Psoas muscle (tissue), 8 donors: Measurements from ENCODE around the gene SFRP5. TPM values are rescaled to one million over a fixed set of nuclear protein-coding genes. Genes with fewer than 3 reads are reported as not detected.

ENCODE experiments used
- ATAC-seq, 4 donors: fragments of 200-7000 bp; cut with Tn5 transposase; one replicate each; pipeline ENCODE4 v1.9.1; 2020; ENCODE audit warnings: moderate library complexity in 3 of 4, mild to moderate bottlenecking in 2 of 4
- DNase-seq, 2 donors: peaks; one replicate each; pipeline ENCODE4 v3.0.0-alpha.2; 2020
- H3K27ac ChIP-seq: fragments of 200-600 bp; one replicate; pipeline ENCODE4 v1.8.0; 2022
- H3K27me3 ChIP-seq, 3 donors: fragments of 200-600 bp in 1 of 3; one replicate each; pipeline versions ENCODE4 v1.6.1 to v1.8.0; 2013 to 2022; ENCODE audit warnings: low read length in 2 of 3, mild to moderate bottlenecking in 2 of 3, moderate library complexity in 1 of 3; ENCODE audit not compliant: insufficient read depth in 3 of 3
- H3K36me3 ChIP-seq, 2 donors: fragments of 200-600 bp in 1 of 2; one replicate each; pipeline versions ENCODE4 v1.6.1 to v1.8.0; 2013 to 2022; ENCODE audit warnings: low read depth in 1 of 2, mild to moderate bottlenecking in 1 of 2, moderate library complexity in 1 of 2; ENCODE audit not compliant: insufficient read depth in 1 of 2
- H3K4me1 ChIP-seq: fragments of 200-600 bp; one replicate; pipeline ENCODE4 v1.8.0; 2022
- H3K4me3 ChIP-seq: fragments of 200-600 bp; one replicate; pipeline ENCODE4 v1.8.0; 2022; ENCODE audit warnings: mild to moderate bottlenecking
- H3K9me3 ChIP-seq: fragments of 200-600 bp; one replicate; pipeline ENCODE4 v1.8.0; 2022
- WGBS, 3 donors: extraction: QIAGEN DNeasy Blood & Tissue Kit; methylation state at CpG; one replicate each; pipeline versions ENCODE4 v1.1.6 to v1.1.7; 2013; 5-methylcytosine and 5-hydroxymethylcytosine counted together
- intact Hi-C, 2 donors: fragments of 100-400 bp; cut with DNase I; formaldehyde crosslinking; loops; one replicate each; pipeline versions ENCODE4 v1.11.0 to v1.14.2; 2022
- polyA plus RNA-seq, 3 donors: library from polyadenylated mRNA; stranded (reverse); fragments of 200-250 nt; gene quantifications; one replicate each; pipeline ENCODE4 v1.2.3, GENCODE V29; 2013
- total RNA-seq, 4 donors: library from RNA; stranded (reverse); fragmentation: NEBNext Ultra II Directional in 2 of 4; extraction: Animal tissue kit (Norgen Biotek cat#: 25700) in 2 of 4; gene quantifications; one replicate each; pipeline versions ENCODE4 v1.2.1 to v1.2.4, GENCODE V29; 2021 to 2023
- TF ChIP-seq, protein P1 (sequence below): fragments of 200-600 bp; IDR thresholded peaks from one replicate; pipeline ENCODE4 v1.8.0; 2022; ENCODE audit warnings: antibody characterized with exemption
- donor health status: healthy with polysubstance abuse.
- donor health status: DM: no; HTN: no; CAD: no; lungs with moderate emphysema.
- donor health status: Bipolar disorder and iron deficiency.
- donor health status: healthy.
- donor health status: DM: yes; HTN: yes; CAD: no.
- donor health status: DM: no; HTN: no; CAD: no.
- donor health status: DM: no; HTN: no; CAD: no.
- donor health status: DM: yes; HTN: yes; CAD: no.

SFRP5 gene
- total and polyA plus RNA-seq, 7 donors, result 0.16 to 0.73 (median 0.47) TPM; not detected in 2

DNA sequence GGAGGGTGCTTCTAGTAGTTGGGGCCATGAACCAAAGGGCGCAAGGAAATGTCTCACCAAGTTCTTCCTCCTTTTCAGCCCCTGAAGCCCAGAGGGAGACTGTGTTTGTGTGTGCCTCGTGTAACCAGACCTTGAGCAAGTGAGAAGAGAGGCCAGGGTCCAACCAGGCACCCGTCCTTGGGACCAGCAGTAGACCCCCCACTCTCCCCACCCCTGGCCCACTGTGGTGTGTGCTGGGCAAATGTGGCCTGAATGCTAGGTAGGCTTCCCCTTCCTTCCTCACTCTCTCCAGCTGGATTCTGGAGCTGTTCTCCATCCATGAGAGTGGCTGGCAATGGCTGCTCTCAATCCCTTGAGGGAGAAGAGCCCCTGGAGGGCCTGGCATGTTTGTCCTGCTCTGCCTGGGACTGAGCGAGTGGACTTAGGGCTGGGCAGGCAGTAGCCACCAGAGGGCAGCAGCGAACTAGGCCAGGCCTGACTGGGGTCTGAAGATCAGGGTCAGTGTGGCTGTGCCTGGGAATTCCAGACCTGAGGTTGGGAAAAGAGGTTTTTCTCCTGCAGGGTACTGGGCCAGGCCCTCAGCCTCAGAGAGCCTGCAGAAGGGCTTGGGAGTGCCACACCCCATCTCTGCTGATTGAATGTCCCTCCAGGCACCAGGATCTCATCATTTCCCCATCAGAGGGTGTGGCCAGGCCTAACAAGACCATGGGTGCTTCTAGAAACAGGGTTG, 12.5 kb downstream of the SFRP5 start:
- TF ChIP-seq, protein P1, sequence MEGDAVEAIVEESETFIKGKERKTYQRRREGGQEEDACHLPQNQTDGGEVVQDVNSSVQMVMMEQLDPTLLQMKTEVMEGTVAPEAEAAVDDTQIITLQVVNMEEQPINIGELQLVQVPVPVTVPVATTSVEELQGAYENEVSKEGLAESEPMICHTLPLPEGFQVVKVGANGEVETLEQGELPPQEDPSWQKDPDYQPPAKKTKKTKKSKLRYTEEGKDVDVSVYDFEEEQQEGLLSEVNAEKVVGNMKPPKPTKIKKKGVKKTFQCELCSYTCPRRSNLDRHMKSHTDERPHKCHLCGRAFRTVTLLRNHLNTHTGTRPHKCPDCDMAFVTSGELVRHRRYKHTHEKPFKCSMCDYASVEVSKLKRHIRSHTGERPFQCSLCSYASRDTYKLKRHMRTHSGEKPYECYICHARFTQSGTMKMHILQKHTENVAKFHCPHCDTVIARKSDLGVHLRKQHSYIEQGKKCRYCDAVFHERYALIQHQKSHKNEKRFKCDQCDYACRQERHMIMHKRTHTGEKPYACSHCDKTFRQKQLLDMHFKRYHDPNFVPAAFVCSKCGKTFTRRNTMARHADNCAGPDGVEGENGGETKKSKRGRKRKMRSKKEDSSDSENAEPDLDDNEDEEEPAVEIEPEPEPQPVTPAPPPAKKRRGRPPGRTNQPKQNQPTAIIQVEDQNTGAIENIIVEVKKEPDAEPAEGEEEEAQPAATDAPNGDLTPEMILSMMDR, result peak; percentile 86
- Histone ChIP-seq H3K4me3 (no peak overlapping the region), H3K4me1 (no peaks in the 10 kb centered on the region), H3K9me3 (no peaks in the 10 kb centered on the region), H3K27me3 (no peaks in the 10 kb centered on the region), H3K36me3 (peaks cover 4 to 65% of the 10 kb centered on the region in 2 donors), H3K27ac (no peak overlapping the region)
- DNase-seq (peak; percentile 49 to 83), ATAC-seq (peak; percentile 79 to 87 (median 84))
- WGBS, 3 donors, result 45 to 63% (median 46%) methylated on average over 5 of the region's 5 CpGs
- intact Hi-C loops, result loop anchor here in 1 of 2 donors (1.0 kb wide), 1 partner anchor 110 kb away; no protein-coding TSS in a partner anchor

DNA sequence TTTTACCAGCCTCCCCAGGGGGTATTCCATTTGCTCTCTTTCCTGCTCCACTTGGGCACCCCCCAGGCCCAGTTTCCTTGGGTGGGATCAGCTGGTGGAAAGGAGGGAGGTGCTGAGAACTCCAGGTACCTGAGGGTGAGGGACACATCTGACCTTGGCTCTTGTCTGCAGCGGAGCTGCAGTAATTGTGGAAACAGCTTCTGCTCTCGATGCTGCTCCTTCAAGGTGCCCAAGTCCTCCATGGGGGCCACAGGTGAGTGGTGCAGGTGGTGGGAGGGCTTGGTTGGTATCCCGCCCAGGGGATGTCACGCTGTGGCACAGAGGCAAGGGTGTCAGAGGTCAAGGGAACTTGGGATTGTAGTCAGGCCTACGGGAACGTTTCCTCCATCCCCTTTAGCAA, 14.3 kb downstream of the SFRP5 start:
- intact Hi-C loops, result no loop called here
- TF ChIP-seq, protein P1, result no peak
- WGBS, 3 donors, result 85 to 92% (median 90%) methylated on average over 6 of the region's 6 CpGs

DNA sequence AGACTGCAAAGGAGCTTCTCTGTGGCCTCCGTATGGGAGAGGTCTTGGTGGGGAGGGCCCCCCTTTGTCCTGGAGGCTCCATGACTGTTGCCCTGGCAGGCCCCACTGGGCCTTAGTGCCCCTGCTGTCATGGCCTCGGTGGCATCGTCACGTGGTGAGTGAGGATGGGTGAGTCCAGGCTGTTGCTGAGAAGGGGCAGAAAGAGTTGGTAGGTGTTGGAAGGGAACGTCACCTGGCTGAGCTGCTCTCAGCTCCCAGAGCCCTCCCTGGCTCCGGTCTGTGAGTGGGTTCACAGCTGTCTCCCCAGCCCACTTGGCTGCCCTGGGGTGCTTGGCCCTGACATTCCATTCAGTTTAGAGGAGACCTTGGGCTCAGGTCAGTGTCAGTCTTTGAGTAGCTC, 16.1 kb downstream of the SFRP5 start:
- peaks cover 8 to 92% of the 10 kb centered on the region in 2 donors for H3K36me3 ChIP-seq
- peak in 1 of 2 donors; percentile 44 for DNase-seq
- intact Hi-C loops, result no loop called here

More for the DNA sequence above, 14.3 kb downstream of the SFRP5 start:
- Histone ChIP-seq H3K9me3 (no peaks in the 10 kb centered on the region), H3K27me3 (no peaks in the 10 kb centered on the region), H3K27ac (no peak overlapping the region), H3K4me3 (no peak overlapping the region), H3K4me1 (no peaks in the 10 kb centered on the region), H3K36me3 (peaks cover 8 to 84% of the 10 kb centered on the region in 2 donors)
- DNase-seq (peak in 1 of 2 donors; percentile 40), ATAC-seq (no peak)

DNA sequence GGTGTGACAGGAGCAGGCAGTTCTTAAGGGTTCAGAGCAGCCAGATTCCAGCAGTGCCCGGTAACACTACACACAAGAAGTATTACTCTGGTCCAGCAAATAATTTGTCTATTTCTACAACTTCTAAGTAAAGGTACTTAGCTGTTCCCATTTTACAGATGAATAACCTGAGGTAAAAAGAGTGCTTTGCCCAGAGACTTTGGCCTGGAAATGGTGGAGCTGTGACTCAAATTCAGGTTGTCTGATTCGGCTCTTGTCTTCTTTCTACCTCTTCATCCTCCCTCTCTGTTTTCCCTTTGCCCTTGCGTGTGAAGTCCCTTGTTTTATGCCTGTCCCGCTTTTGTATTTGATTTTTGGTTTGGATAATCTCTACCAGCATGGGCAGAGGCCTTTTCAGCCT, 17.1 kb downstream of the SFRP5 start:
- no peaks in the 10 kb centered on the region for H3K9me3 ChIP-seq
- 66 to 83% (median 76%) methylated on average over 3 to 4 of the region's 4 CpGs for WGBS, 3 donors
- intact Hi-C loops, result no loop called here
- H3K36me3 ChIP-seq, result peaks cover 14 to 95% of the 10 kb centered on the region in 2 donors
- TF ChIP-seq, protein P1, result no peak
- no peaks in the 10 kb centered on the region for H3K4me1 ChIP-seq
- H3K27me3 ChIP-seq, result no peaks in the 10 kb centered on the region
- DNase-seq (no peak), ATAC-seq (no peak)
- H3K4me3 ChIP-seq, result no peak overlapping the region
- H3K27ac ChIP-seq, result no peak overlapping the region

More for the DNA sequence above, 16.1 kb downstream of the SFRP5 start:
- Histone ChIP-seq H3K4me3 (no peak overlapping the region), H3K4me1 (no peaks in the 10 kb centered on the region), H3K27me3 (no peaks in the 10 kb centered on the region), H3K9me3 (no peaks in the 10 kb centered on the region), H3K27ac (no peak overlapping the region)
- ATAC-seq, result no peak
- 84 to 95% (median 94%) methylated on average over 6 of the region's 6 CpGs for WGBS, 3 donors
- TF ChIP-seq, protein P1, result no peak
